HepG2 (cell line): Measurements from ENCODE around the gene ZNF700. TPM values are rescaled to one million over a fixed set of nuclear protein-coding genes. Genes with fewer than 3 reads are reported as not detected.

Experiments
- DBP ChIP-seq: sonication (generic); formaldehyde crosslinking; IDR thresholded peaks from 2 replicates; pipeline ENCODE4 v1.4.0; 2020; ENCODE audit warnings: missing genetic modification reagents; ENCODE audit errors: not compliant biosample characterization
- FOXC1 ChIP-seq: sonication (generic); formaldehyde crosslinking; IDR thresholded peaks from 2 replicates; pipeline ENCODE4 v1.8.0; 2022; ENCODE audit warnings: mild to moderate bottlenecking, missing genetic modification reagents, borderline replicate concordance
- JDP2 ChIP-seq: sonication (generic); formaldehyde crosslinking; IDR thresholded peaks from 2 replicates; pipeline ENCODE4 v1.8.1; 2022; ENCODE audit warnings: missing genetic modification reagents, borderline replicate concordance
- NFYC ChIP-seq: IDR thresholded peaks from 2 replicates; pipeline ENCODE4 v1.6.1; 2016; ENCODE audit warnings: missing genetic modification reagents, missing compliant biosample characterization
- PRDM4 ChIP-seq: sonication (generic); formaldehyde crosslinking; IDR thresholded peaks from 2 replicates; pipeline ENCODE4 v1.9.0; 2021; ENCODE audit warnings: missing genetic modification reagents, borderline replicate concordance
- RFX5 ChIP-seq: IDR thresholded peaks from 2 replicates; pipeline ENCODE4 v1.6.1; 2011; ENCODE audit warnings: low read depth, low read length, improper control_type of control experiment
- RFXAP ChIP-seq: sonication (generic); formaldehyde crosslinking; IDR thresholded peaks from 2 replicates; pipeline ENCODE4 v1.4.0; 2020; ENCODE audit warnings: missing genetic modification reagents, borderline replicate concordance
- ZMAT3 ChIP-seq: sonication (generic); formaldehyde crosslinking; conservative IDR thresholded peaks from 2 replicates; pipeline ENCODE4 v1.7.0; 2021; ENCODE audit warnings: missing genetic modification reagents
- ZNF484 ChIP-seq: sonication (generic); formaldehyde crosslinking; IDR thresholded peaks from 2 replicates; pipeline ENCODE4 v1.5.1; 2020; ENCODE audit warnings: mild to moderate bottlenecking, low read depth, missing genetic modification reagents, borderline replicate concordance
- ZNF547 ChIP-seq: sonication (generic); formaldehyde crosslinking; IDR thresholded peaks from 2 replicates; pipeline ENCODE4 v1.5.1; 2020; ENCODE audit warnings: mild to moderate bottlenecking, missing genetic modification reagents
- ZNF615 ChIP-seq: sonication (generic); formaldehyde crosslinking; IDR thresholded peaks from 2 replicates; pipeline ENCODE4 v1.5.0; 2020; ENCODE audit warnings: mild to moderate bottlenecking, missing genetic modification reagents, borderline replicate concordance
- ZNF616 ChIP-seq: sonication (generic); formaldehyde crosslinking; IDR thresholded peaks from 2 replicates; pipeline ENCODE4 v1.5.0; 2020; ENCODE audit warnings: low read depth, mild to moderate bottlenecking, missing genetic modification reagents
- ZNF672 ChIP-seq: sonication (generic); formaldehyde crosslinking; IDR thresholded peaks from 2 replicates; pipeline ENCODE4 v1.8.1; 2022; ENCODE audit warnings: missing genetic modification reagents
- ZNF781 ChIP-seq: sonication (generic); formaldehyde crosslinking; IDR thresholded peaks from 2 replicates; pipeline ENCODE4 v1.5.1; 2020; ENCODE audit warnings: borderline replicate concordance, mild to moderate bottlenecking, missing genetic modification reagents; ENCODE audit errors: not compliant biosample characterization
- ZNF839 ChIP-seq: sonication (generic); formaldehyde crosslinking; IDR thresholded peaks from 2 replicates; pipeline ENCODE4 v1.4.0; 2020; ENCODE audit warnings: missing genetic modification reagents, mild to moderate bottlenecking, borderline replicate concordance
- ZSCAN29 ChIP-seq: sonication (generic); formaldehyde crosslinking; conservative IDR thresholded peaks from 2 replicates; pipeline ENCODE4 v1.4.0; 2020; ENCODE audit warnings: mild to moderate bottlenecking, missing genetic modification reagents
- polyA plus RNA-seq, 8 experiments: library from polyadenylated mRNA; depleted of rRNA in 3 of 8; stranded (reverse) in 7 of 8; unstranded in 1 of 8; fragments of >200 nt; fragmentation: Illumina TruSeq in 4 of 8; extraction: Trizol in 4 of 8; gene quantifications; 2 replicates each; pipeline versions ENCODE4 v1.2.1 to v1.2.3, GENCODE V29; 2011 to 2016; ENCODE audit warnings: low read depth in 4 of 8, missing spikeins in 1 of 8, mixed read lengths in 1 of 8; ENCODE audit not compliant: insufficient read depth in 1 of 8
- total RNA-seq, 5 experiments: library from RNA; depleted of rRNA; stranded (reverse); fragments of >200 nt; fragmentation: Illumina TruSeq; extraction: Trizol; gene quantifications; 2 replicates each; pipeline ENCODE4 v1.2.3, GENCODE V29; 2016; ENCODE audit warnings: low read depth in 1 of 5
- TF ChIP-seq, protein P1 (sequence below): sonication (generic); formaldehyde crosslinking; IDR thresholded peaks from 2 replicates; pipeline ENCODE4 v1.9.0; 2021; ENCODE audit warnings: missing genetic modification reagents, mild to moderate bottlenecking, borderline replicate concordance
- TF ChIP-seq, protein P2 (sequence below), 2 experiments: sonication (generic) in 1 of 2; formaldehyde crosslinking in 1 of 2; IDR thresholded peaks; 2 replicates each; pipeline versions ENCODE4 v1.4.0 to v1.6.1; 2018 to 2020; ENCODE audit warnings: missing genetic modification reagents in 2 of 2, borderline replicate concordance in 1 of 2, low read depth in 1 of 2, mild to moderate bottlenecking in 1 of 2, missing biosample characterization in 1 of 2
- TF ChIP-seq, protein P3 (sequence below): sonication (generic); formaldehyde crosslinking; IDR thresholded peaks from 2 replicates; pipeline ENCODE4 v1.5.0; 2020; ENCODE audit warnings: missing genetic modification reagents

ZNF700 gene
- total and polyA plus RNA-seq, 2 of the 13 experiments (the other 11 are each of a cell fraction or from before 2014, with no cell fraction given) = 6.0 to 12.8 TPM

GRCh38 chr19:11887611-11888531 lies 37.0 kb upstream of the ZNF700 start, which contains the start of gene ZNF69 (continued):
- TF ChIP-seq PRDM4 = no peak
- no peak for TF ChIP-seq ZNF672 (CRISPR knock-in tag)
- peak; percentile 88 for TF ChIP-seq ZSCAN29
- peak; percentile 96; the same call in 1 of the 2 replicates for TF ChIP-seq ZNF839 (CRISPR knock-in tag)
- TF ChIP-seq DBP (CRISPR knock-in tag) = no peak
- TF ChIP-seq NFYC (CRISPR knock-in tag) = peak; percentile 83
- TF ChIP-seq, protein P1, sequence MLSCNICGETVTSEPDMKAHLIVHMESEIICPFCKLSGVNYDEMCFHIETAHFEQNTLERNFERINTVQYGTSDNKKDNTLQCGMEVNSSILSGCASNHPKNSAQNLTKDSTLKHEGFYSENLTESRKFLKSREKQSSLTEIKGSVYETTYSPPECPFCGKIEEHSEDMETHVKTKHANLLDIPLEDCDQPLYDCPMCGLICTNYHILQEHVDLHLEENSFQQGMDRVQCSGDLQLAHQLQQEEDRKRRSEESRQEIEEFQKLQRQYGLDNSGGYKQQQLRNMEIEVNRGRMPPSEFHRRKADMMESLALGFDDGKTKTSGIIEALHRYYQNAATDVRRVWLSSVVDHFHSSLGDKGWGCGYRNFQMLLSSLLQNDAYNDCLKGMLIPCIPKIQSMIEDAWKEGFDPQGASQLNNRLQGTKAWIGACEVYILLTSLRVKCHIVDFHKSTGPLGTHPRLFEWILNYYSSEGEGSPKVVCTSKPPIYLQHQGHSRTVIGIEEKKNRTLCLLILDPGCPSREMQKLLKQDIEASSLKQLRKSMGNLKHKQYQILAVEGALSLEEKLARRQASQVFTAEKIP (CRISPR knock-in tag) = no peak
- peak; percentile 77; the same call in 1 of the 2 replicates for TF ChIP-seq ZMAT3 (CRISPR knock-in tag)
- no peak for TF ChIP-seq ZNF615 (CRISPR knock-in tag)
- no peak for TF ChIP-seq ZNF616
- no peak for TF ChIP-seq RFX5
- TF ChIP-seq, protein P2, sequence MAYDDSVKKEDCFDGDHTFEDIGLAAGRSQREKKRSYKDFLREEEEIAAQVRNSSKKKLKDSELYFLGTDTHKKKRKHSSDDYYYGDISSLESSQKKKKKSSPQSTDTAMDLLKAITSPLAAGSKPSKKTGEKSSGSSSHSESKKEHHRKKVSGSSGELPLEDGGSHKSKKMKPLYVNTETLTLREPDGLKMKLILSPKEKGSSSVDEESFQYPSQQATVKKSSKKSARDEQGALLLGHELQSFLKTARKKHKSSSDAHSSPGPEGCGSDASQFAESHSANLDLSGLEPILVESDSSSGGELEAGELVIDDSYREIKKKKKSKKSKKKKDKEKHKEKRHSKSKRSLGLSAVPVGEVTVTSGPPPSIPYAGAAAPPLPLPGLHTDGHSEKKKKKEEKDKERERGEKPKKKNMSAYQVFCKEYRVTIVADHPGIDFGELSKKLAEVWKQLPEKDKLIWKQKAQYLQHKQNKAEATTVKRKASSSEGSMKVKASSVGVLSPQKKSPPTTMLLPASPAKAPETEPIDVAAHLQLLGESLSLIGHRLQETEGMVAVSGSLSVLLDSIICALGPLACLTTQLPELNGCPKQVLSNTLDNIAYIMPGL (CRISPR knock-in tag; IDR thresholded peaks at IDR 0.05; ENCODE audit: borderline replicate concordance in 1 of 2, low read depth in 1 of 2) = peak; percentile 75 to 91; a peak in 3 of 4 replicates
- no peak for TF ChIP-seq ZNF484 (CRISPR knock-in tag)
- TF ChIP-seq, protein P3, sequence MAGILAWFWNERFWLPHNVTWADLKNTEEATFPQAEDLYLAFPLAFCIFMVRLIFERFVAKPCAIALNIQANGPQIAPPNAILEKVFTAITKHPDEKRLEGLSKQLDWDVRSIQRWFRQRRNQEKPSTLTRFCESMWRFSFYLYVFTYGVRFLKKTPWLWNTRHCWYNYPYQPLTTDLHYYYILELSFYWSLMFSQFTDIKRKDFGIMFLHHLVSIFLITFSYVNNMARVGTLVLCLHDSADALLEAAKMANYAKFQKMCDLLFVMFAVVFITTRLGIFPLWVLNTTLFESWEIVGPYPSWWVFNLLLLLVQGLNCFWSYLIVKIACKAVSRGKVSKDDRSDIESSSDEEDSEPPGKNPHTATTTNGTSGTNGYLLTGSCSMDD (CRISPR knock-in tag) = no peak
- TF ChIP-seq RFXAP = peak; percentile 16; the same call in 1 of the 2 replicates
- TF ChIP-seq JDP2 (CRISPR knock-in tag) = no peak; the same call in 1 of the 2 replicates
- peak; percentile 82 for TF ChIP-seq ZNF547
- peak; percentile 61; the same call in 1 of the 2 replicates for TF ChIP-seq FOXC1 (CRISPR knock-in tag)
- TF ChIP-seq ZNF781 (CRISPR knock-in tag) = peak; percentile 30
